SIG-M5 treated with dmso at 0.1 percent for 504 hours (cell line): ENCODE measurements around the gene UCP2.
"Not testable (repeated sequence)": the region's sequence is repeated elsewhere in the genome, so short reads cannot be mapped to it uniquely, and the experiment has no call there.

Experiments
- DNase-seq: peaks from one replicate; lab custom pipeline; 2025; ENCODE audit not compliant: unreplicated experiment; lab: John Stamatoyannopoulos, UW

The UCP2 gene

GRCh38 chr11:73946798-73947458, 35.7 kb downstream of the UCP2 start:
- DNase-seq: no peak

- no peak for DNase-seq
Measured at GRCh38 chr11:73945396-73945795, 37.2 kb downstream of the UCP2 start.

GRCh38 chr11:73944901-73945300, 37.7 kb downstream of the UCP2 start:
- DNase-seq: no peak

GRCh38 chr11:73944085-73944484, 38.6 kb downstream of the UCP2 start:
- DNase-seq: no peak

- no peak for DNase-seq
Measured at GRCh38 chr11:73942010-73942409, 40.6 kb downstream of the UCP2 start.

- no peak for DNase-seq
Measured at GRCh38 chr11:73940801-73941570, 41.7 kb downstream of the UCP2 start.

GRCh38 chr11:73939096-73939495, 43.5 kb downstream of the UCP2 start:
- no peak for DNase-seq

- not testable (repeated sequence) for DNase-seq
Measured at GRCh38 chr11:73936047-73936446, 46.6 kb downstream of the UCP2 start.

- DNase-seq: no peak
Measured at GRCh38 chr11:73932781-73933180, 49.9 kb downstream of the UCP2 start.

GRCh38 chr11:73931951-73932350, 50.7 kb downstream of the UCP2 start:
- DNase-seq: no peak

GRCh38 chr11:73931039-73931645, 51.5 kb downstream of the UCP2 start:
- DNase-seq: peak; percentile 75

GRCh38 chr11:73929388-73929787, 53.3 kb downstream of the UCP2 start:
- no peak for DNase-seq
